K562 (cell line): ENCODE measurements around the gene CD2.

Source experiments
- MEF2A ChIP-seq: IDR thresholded peaks from 2 replicates; pipeline ENCODE4 v1.6.1; 2011; ENCODE audit warnings: low read depth, mild to moderate bottlenecking, low read length, moderate library complexity; ENCODE audit not compliant: control insufficient read depth
- ZFP36 ChIP-seq: fragments of 150-350 bp; IDR thresholded peaks from 2 replicates; pipeline ENCODE4 v1.6.1; 2018; ENCODE audit warnings: low read length, low read depth; ENCODE audit not compliant: partially characterized antibody

DNA sequence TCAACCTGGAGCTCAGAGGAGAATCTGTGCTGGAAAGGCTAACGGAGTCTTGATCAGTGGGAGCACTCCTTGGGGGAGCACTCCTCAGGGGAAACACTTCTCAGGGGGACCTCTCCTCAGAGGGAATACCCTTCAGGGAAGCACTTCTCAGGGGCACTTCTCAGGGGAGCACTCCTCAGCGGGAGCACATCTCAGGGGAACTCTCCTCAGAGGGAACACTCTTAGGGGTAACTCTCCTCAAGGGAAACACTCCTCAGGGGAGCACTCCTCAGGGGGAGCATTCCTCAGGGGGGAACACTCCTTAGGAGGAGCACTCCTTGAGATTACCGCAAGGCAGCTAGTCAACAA, 41.2 kb downstream of the CD2 start:
- no peak for TF ChIP-seq MEF2A
- TF ChIP-seq ZFP36, result no peak
